GM12872 (cell line): Measurements from ENCODE around the gene GAGE13.

Source experiments
- CTCF ChIP-seq: IDR thresholded peaks from 3 replicates; pipeline ENCODE4 v1.5.1; 2011; ENCODE audit warnings: low read depth, mild to moderate bottlenecking, low read length, moderate library complexity; ENCODE audit not compliant: insufficient read depth

Gene GAGE13

GRCh38 chrX:49292400-49293362, 38.7 kb upstream of the GAGE13 start:
- no peak for TF ChIP-seq CTCF

- TF ChIP-seq CTCF = no peak
These were observed 30.7 kb upstream of the GAGE13 start for GRCh38 chrX:49300703-49301102.

- no peak for TF ChIP-seq CTCF
These were observed 28.0 kb upstream of the GAGE13 start, which contains the start of gene GAGE10 for GRCh38 chrX:49303346-49303745. GAGE10 (plus strand) TSS chrX:49303646; CDS start chrX:49304860, 1,214 bp downstream.

- no peak for TF ChIP-seq CTCF
These were observed 22.6 kb upstream of the GAGE13 start for GRCh38 chrX:49308604-49309269.

GRCh38 chrX:49309401-49309981, 21.9 kb upstream of the GAGE13 start:
- no peak for TF ChIP-seq CTCF

GRCh38 chrX:49310371-49310770, 21.0 kb upstream of the GAGE13 start:
- no peak for TF ChIP-seq CTCF

- no peak for TF ChIP-seq CTCF
These were observed 19.2 kb upstream of the GAGE13 start for GRCh38 chrX:49312176-49312575.
